T47D (cell line): ENCODE data around the gene CD109.

Experiments used
- DNase-seq, 2 experiments: peaks; one replicate each; pipeline versions ENCODE4 v3.0.0 to v3.0.0-alpha.2; 2011 to 2012; ENCODE audit warnings: low read depth in 1 of 2, low spot score in 1 of 2
- JUND ChIP-seq: IDR thresholded peaks from 2 replicates; pipeline ENCODE4 v1.6.1; 2012; ENCODE audit warnings: low read depth
- in situ Hi-C: cut with HindIII; loops from 2 replicates; pipeline ENCODE4 v1.10.0; 2016; ENCODE audit warnings: low sequenced_read_pairs, low pct_unique_long_range_greater_than_20kb

CD109 gene

DNA sequence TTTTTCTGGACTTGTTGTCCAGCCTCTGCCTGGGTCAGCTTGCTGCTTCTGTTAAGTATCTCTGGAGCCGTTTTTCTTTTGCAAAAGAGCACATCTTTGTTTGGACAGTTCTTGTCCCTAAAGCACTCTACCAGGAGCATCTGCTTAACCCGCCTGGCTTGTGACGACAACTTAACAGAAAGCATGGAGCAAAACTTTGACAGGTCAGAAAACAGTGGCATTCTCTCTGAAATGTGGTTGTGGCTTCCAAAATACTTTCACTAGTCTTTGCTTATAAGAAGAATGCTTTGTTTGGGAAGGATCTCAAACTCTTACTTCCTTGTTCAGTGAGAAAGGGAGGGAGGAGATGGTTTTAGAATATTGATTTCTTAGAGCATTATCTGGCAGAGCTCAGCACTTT, 47.6 kb downstream of the CD109 start:
- in situ Hi-C loops: no loop called here

DNA sequence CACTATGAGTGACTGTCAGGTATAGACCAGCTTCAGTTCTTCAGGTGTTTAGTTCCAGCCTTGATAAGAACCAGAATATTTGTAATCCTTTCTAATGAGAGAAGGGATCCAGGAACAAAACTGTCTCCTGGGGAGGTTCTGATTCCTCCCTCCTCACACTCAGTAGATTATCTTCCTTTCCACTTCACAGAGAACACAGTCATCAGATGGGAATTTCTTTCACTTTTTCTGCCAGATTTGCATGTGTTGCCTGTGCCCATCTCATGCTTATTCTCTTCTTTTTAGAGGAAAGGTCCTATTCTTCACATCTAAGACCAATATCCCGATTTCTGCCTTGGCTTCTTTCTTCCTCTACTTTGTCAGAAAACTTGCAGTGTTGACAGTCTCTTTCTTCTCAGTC, 50.8 kb downstream of the CD109 start:
- no peak for DNase-seq
- in situ Hi-C loops: no loop called here
- no peak for TF ChIP-seq JUND

More for the DNA sequence above, 47.6 kb downstream of the CD109 start:
- DNase-seq: no peak
- no peak for TF ChIP-seq JUND

DNA sequence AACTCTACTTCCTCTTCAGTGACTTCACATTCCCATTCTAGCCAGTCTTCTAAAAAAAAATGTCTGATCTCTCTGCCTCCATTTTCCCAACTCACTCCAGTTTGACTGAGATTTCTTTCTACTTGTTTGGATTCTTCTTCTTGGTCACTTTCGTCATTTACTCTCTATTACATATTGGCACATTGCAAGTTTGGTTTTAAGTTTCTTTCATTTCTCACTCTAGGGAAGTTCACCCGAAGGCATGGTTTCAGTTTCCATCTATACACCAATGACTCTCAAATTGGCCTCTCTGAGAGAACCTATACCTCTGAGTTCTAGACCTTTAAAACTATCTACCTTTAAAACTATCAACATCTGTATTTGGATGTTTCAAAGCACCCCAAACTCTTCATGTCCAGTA, 51.3 kb downstream of the CD109 start:
- in situ Hi-C loops: no loop called here
- DNase-seq: no peak
- TF ChIP-seq JUND: no peak

DNA sequence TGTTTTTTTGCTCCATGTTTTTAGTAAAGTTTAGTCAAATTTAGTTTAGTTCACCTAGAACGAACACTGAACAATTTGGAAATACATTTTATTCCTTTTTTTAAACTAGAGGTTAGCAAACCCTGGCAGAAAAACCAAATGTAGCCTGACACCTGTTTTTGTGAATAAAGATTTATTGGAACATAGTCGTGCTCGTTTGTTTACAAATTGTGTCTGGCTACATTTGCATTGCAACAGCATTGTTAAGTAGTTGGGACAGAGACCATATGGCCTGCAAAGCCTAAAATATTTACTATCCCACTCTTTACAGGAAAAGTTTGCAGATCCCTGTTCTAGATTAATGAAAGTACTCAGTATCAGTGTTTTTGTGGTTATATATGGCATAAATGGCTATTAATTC, 56.9 kb downstream of the CD109 start:
- TF ChIP-seq JUND: no peak
- no peak for DNase-seq
- in situ Hi-C loops: no loop called here

DNA sequence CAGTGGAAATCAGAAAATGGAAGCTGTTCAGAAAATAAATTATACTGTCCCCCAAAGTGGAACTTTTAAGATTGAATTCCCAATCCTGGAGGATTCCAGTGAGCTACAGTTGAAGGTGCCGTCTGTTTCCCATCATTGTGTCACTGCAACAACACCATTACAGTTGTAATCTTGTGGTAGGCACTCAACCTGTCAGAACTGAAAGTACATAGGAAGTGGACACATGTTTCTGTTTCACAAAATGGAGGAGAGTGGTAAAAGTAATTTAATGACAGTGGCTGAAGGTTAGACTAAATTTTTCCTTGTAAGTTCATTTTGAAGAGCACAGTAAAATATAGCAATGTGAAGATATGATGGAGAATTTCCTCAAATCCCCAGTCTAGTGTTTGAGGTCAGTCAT, 70.0 kb downstream of the CD109 start:
- in situ Hi-C loops: no loop called here
- no peak for DNase-seq
- no peak for TF ChIP-seq JUND

DNA sequence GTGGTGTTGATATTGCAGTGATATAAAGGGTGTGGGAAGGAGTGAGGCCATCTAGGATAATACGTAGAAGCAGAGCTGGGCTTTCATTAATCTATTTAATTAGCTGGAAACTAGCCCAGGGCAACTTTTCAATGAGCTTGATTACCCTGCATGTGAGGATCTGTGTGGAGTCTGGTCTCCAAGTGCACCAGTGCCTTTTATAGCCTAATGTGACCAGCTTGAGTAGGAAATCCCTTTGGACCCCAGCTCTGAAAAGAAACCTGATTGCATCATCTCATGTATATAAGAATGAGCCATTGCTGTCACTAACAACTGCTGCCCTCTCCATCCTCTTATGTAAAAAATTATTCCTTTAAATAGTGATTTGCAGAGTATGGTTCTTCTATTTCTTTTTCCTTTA, 72.6 kb downstream of the CD109 start:
- in situ Hi-C loops: no loop called here
- DNase-seq: no peak

DNA sequence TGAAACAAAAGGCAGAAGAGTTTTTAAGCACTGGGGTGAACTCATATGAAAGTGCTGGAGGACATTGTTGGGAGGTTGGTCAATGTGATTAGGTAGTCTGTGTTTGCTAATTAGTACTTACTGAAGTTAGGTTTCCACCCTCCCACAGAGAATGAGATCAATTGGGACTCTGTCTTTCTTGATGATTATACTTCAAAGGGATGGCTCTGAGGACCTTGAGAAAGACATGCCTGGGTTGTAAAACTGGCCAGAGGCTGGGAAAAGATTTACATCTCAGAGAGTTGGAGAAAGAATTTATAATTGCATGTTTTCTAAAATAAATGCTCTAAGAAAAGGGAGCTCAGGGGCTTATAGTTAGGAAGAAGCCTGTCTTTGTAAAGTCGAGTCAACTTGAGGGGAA, 74.0 kb downstream of the CD109 start:
- in situ Hi-C loops: no loop called here
- TF ChIP-seq JUND: no peak
- DNase-seq: no peak

More for the DNA sequence above, 72.6 kb downstream of the CD109 start:
- no peak for TF ChIP-seq JUND

DNA sequence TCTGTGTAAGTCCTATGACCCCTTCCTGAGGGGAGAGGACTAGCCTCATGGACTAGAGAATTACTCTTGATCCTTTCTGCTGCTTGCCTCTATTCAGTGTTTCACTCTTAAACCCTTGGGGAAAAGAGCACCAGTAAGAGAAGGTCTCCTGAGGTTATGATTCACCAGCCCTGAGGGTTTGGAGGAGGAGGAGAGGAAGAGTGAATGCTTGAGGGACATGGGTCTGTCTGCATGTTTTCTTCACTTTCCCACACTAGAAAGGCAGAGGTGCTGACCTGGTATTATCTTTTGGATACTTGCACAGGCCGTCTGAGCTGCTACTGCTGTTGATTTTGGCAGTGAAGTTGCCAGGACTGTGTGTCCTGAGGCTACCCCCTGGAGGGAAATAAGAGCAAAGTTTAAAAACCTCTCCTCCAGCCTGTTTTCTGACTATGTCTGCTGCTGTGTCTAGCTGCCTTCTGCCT, 78.3 kb downstream of the CD109 start:
- peak in 1 of 2 experiments; percentile 31 for DNase-seq
- no peak for TF ChIP-seq JUND
- in situ Hi-C loops: no loop called here

DNA sequence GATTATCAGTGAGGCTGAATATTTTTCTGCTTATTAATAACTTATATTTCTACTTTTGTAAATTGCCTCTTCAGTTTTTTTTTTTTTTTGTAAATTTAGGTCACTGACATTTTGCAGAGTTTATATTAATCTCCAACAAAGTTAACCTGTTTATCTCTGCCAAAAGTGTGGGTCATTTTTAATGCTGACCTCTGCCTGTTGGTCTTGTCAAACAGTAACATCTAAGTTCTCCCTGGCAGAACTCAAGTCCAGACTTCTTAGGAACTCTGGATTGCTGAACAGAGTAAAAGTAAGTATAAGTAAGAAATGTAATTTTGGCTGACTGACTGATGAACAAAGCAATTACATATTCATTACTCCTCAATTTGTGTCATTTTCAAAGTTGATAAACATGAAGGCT, 83.9 kb downstream of the CD109 start:
- in situ Hi-C loops: no loop called here
- TF ChIP-seq JUND: no peak

DNA sequence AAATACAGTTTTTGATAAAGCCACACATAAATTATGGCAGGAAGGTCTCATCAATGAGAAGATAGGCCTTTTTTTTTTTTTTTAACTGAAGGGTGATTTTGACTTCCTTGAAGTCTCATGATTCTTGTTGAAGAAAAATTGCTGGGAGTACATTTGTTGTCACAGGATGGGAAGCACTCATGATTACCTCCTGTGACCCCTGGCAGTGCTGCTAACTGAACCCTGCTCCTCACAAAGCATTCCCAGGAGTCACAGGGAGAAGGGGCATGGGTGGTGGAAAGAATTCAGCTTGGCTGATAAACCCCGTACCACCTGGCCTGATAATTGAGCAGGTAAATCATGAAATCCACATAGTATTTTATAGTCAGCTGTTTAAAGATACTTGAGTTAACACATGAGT, 86.9 kb downstream of the CD109 start:
- in situ Hi-C loops: no loop called here
- no peak for DNase-seq
- TF ChIP-seq JUND: no peak

More for the DNA sequence above, 83.9 kb downstream of the CD109 start:
- DNase-seq: no peak

DNA sequence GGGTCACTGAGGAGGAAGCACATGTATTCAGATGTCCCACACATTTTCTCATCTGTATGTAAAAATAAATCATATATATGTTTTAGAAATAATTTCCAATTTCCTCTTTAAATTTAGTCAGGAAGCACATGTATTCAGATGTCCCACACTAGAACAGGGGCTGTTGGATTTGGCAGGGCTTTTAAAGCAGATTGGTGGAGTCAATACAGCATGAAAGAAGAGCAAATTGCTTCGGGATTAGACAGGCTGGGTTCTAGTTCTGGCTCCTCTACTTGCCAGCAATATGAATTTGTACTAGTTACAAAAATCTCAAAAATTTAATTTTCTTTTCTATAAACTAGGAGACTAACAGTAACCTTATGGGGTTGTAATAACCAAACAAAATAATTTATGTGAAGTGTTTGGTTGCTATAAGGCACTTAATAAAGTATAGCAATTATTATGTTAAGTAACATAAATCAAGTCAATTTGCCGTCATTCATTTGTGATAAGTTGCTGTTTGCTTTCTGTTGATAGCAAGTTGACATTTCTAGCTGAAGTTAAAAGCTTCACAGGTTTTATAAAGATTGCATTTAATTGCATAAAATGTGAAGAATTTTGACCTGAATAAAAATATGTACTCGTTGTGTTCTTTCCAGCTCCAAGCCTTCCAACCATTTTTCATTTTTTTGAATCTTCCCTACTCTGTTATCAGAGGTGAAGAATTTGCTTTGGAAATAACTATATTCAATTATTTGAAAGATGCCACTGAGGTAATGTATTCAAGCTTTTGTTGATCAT, 88.9 kb downstream of the CD109 start:
- in situ Hi-C loops: no loop called here
- no peak for TF ChIP-seq JUND
- DNase-seq: no peak

DNA sequence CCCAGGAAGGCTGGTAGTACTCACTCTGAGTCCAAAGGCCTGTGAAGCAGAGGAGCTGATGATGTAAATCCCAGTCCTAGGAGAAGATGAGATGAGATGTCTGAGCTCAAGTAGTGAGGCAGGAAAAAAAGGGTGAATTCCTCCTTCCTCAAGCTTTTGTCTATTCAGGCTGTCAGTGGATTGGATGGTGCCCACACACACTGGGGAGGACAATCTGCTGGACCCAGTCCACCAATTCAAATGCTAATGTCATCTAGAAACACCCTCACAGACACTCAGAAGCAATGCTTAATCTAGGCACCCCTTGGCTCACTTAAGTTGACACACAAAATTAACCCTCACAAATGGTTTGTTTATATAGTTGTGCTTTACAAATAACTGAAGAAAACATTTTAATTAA, 94.6 kb downstream of the CD109 start:
- TF ChIP-seq JUND: no peak
- in situ Hi-C loops: no loop called here
- no peak for DNase-seq

DNA sequence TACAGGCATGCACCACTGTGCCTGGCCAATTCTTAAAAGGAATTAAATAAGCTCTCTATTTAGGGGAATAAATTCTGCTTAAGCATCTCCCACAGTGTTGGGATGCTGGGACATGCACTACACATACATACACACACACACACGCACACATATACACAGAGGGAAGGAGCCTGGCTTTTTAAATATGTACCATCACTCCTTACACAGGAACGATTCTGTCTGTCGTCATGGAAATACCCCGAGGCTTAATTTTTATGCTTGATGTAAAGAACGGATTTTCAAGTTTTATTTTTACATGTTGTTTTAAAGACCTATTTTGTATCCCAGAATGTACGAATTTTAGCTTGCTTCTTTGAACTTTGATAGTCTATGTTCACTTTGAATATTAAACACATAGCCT, 95.3 kb downstream of the CD109 start:
- TF ChIP-seq JUND: no peak

DNA sequence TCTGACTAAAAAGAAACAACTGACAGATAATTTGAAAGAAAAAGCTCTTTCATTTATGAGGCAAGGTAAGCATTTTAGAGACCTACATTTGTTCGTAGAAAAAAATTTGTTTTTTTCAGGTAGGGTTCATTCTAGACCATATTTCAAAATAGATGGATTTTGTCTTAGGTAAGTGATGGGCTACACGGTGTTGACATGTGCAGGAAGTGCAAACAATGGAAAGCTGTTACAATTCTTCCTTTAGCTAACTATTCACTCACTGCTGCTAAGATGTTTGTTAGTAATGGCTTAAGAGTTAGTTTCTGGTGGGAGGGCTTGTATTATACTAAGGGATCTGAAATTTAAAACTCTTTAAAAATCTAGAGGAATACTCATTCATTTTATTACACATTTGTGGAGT, 96.7 kb downstream of the CD109 start:
- no peak for DNase-seq
- no peak for TF ChIP-seq JUND
- in situ Hi-C loops: no loop called here

More for the DNA sequence above, 95.3 kb downstream of the CD109 start:
- in situ Hi-C loops: no loop called here
- DNase-seq: no peak
